ENCODE data around the gene SMC6. TPM values are rescaled to one million over a fixed set of nuclear protein-coding genes. Genes with fewer than 3 reads are reported as not detected.

SMC6 gene
- total and polyA plus RNA-seq, 3 donors from 2014 or later, result 21.7 to 79.0 (median 73.8) TPM

- Histone ChIP-seq H3K36me3 (ENCODE audit: low read depth, missing control alignments) (no peaks in the 10 kb centered on the region), H3K27me3 (no peaks in the 10 kb centered on the region), H3K4me1 (no peaks in the 10 kb centered on the region), H3K4me3 (no peak overlapping the region), H3K27ac (peak overlapping the region; percentile 32 to 50), H3K9me3 (no peaks in the 10 kb centered on the region)
- 97 to 100% methylated on average over 2 of the region's 2 CpGs for WGBS, 2 donors
- intact Hi-C loops (cut with DNase I; ENCODE audit: low total_unique reads), result no loop called here
- no peak for TF ChIP-seq POLR2A (IDR thresholded peaks at IDR 0.05)
- TF ChIP-seq CTCF (IDR thresholded peaks at IDR 0.05), result no peak
- DNase-seq, result no peak
Observed at GRCh38 chr2:17740203-17740602, 13.4 kb downstream of the SMC6 start.

GRCh38 chr2:17736989-17737388 is 16.6 kb downstream of the SMC6 start:
- intact Hi-C loops (cut with DNase I; ENCODE audit: low total_unique reads), result no loop called here
- Histone ChIP-seq H3K9me3 (no peaks in the 10 kb centered on the region), H3K27me3 (no peaks in the 10 kb centered on the region), H3K27ac (peak overlapping the region in 1 of 2 donors; percentile 17), H3K36me3 (ENCODE audit: low read depth, missing control alignments) (no peaks in the 10 kb centered on the region), H3K4me3 (no peak overlapping the region), H3K4me1 (no peaks in the 10 kb centered on the region)
- DNase-seq, result no peak
- TF ChIP-seq CTCF (IDR thresholded peaks at IDR 0.05) (no peak), POLR2A (IDR thresholded peaks at IDR 0.05) (no peak)
- 64 to 73% methylated on average over 1 of the region's 1 CpG for WGBS, 2 donors

DNA sequence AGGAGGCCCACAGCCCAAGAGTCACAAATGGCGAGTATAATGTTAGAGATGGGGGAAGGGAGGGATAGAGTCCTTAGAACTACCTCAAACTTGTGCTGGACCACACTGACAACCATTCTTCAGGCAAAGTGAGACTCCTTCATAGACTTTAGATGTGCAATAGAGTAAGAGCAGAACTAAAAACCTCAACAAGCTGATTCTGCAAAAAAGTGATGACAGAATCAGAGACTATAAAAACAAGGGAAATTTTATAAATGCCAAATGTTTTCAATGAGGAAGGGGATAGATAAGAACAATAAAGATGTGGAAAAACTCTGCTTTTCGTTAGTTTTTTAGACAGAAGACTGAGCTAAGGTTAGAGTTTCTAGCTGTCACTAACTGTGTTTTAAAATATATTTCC is 17.7 kb downstream of the SMC6 start:
- Histone ChIP-seq H3K4me3 (no peak overlapping the region), H3K9me3 (no peaks in the 10 kb centered on the region), H3K27me3 (no peaks in the 10 kb centered on the region), H3K4me1 (no peaks in the 10 kb centered on the region), H3K27ac (peak overlapping the region in 1 of 2 donors; percentile 20), H3K36me3 (ENCODE audit: low read depth, missing control alignments) (no peaks in the 10 kb centered on the region)
- TF ChIP-seq CTCF (IDR thresholded peaks at IDR 0.05) (no peak), POLR2A (IDR thresholded peaks at IDR 0.05) (no peak)
- WGBS, 2 donors, result 91 to 95% methylated on average over 2 of the region's 2 CpGs
- intact Hi-C loops (cut with DNase I; ENCODE audit: low total_unique reads), result no loop called here
- DNase-seq, result no peak

DNA sequence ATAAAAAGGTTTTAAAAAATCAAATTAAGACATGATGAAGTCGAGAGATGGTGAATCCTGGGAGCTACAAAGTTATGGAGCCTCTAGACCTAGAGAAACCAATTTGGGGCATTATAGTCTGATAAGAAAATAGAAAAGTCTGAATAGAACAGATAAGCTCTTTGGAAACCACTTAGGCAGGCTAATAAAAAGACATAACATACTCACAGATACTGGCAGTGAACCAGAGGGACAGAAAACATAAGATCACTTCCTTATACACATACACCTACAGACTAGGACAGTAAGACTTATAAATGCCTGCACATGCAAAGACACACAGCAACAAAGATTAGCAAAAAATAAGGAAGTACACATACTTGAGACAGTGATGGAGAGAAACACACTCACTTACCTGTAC is 20.0 kb downstream of the SMC6 start:
- Histone ChIP-seq H3K4me3 (no peak overlapping the region), H3K4me1 (no peaks in the 10 kb centered on the region), H3K27me3 (no peaks in the 10 kb centered on the region), H3K36me3 (ENCODE audit: low read depth, missing control alignments) (no peaks in the 10 kb centered on the region), H3K9me3 (no peaks in the 10 kb centered on the region), H3K27ac (no peak overlapping the region)
- TF ChIP-seq CTCF (IDR thresholded peaks at IDR 0.05), result no peak
- no peak for TF ChIP-seq POLR2A (IDR thresholded peaks at IDR 0.05)
- WGBS, 2 donors, result 81% methylated on average over 1 of the region's 1 CpG
- no peak for DNase-seq
- intact Hi-C loops (cut with DNase I; ENCODE audit: low total_unique reads), result no loop called here

- WGBS, 2 donors, result 93 to 96% methylated on average over 2 of the region's 2 CpGs
- H3K36me3 ChIP-seq (ENCODE audit: low read depth, missing control alignments), result no peaks in the 10 kb centered on the region
- H3K27me3 ChIP-seq, result no peaks in the 10 kb centered on the region
- no peaks in the 10 kb centered on the region for H3K4me1 ChIP-seq
- no peak overlapping the region for H3K27ac ChIP-seq
- no peak overlapping the region for H3K4me3 ChIP-seq
- H3K9me3 ChIP-seq, result no peaks in the 10 kb centered on the region
- DNase-seq, result no peak
- intact Hi-C loops (cut with DNase I; ENCODE audit: low total_unique reads), result no loop called here
- TF ChIP-seq POLR2A (IDR thresholded peaks at IDR 0.05), result no peak
Observed at GRCh38 chr2:17729880-17730279, 23.7 kb downstream of the SMC6 start.
